HAP-1 (cell line): ENCODE results near the gene SPECC1.
A peak's percentile ranks its signal among the peaks of the same experiment; 100 is the strongest.
"Not testable (repeated sequence)": the region's sequence is repeated elsewhere in the genome, so short reads cannot be mapped to it uniquely, and the experiment has no call there.

Source experiments
- DNase-seq, 2 experiments: peaks; one replicate each; pipeline ENCODE4 v3.0.0-alpha.2; 2016 to 2020; ENCODE audit warnings: low spot score in 2 of 2
- H3K27me3 ChIP-seq: fragments of 250-450 bp; sonication (Bioruptor Pico); 2 replicates; pipeline ENCODE4 v1.5.1; 2020; ENCODE audit warnings: low read depth, mild to moderate bottlenecking, moderate library complexity
- H3K36me3 ChIP-seq: fragments of 250-450 bp; sonication (Bioruptor Pico); replicated peaks from 2 replicates; pipeline ENCODE4 v1.5.1; 2020; ENCODE audit warnings: mild to moderate bottlenecking
- H3K4me1 ChIP-seq: fragments of 250-450 bp; sonication (Bioruptor Pico); 2 replicates; pipeline ENCODE4 v1.5.1; 2020; ENCODE audit warnings: mild to moderate bottlenecking
- H3K4me3 ChIP-seq: fragments of 250-450 bp; sonication (Bioruptor Pico); 2 replicates; pipeline ENCODE4 v1.5.1; 2020; ENCODE audit warnings: mild to moderate bottlenecking, moderate library complexity
- H3K9me3 ChIP-seq: fragments of 250-450 bp; sonication (Bioruptor Pico); 2 replicates; pipeline ENCODE4 v1.5.1; 2020; ENCODE audit warnings: mild to moderate bottlenecking, moderate library complexity
- in situ Hi-C: fragments of 300-500 bp; cut with MboI; formaldehyde crosslinking; loops from 3 replicates; pipeline ENCODE4 v1.14.3; 2020; ENCODE audit warnings: low sequenced_read_pairs, inconsistent platforms, mixed read lengths

SPECC1 gene

DNA sequence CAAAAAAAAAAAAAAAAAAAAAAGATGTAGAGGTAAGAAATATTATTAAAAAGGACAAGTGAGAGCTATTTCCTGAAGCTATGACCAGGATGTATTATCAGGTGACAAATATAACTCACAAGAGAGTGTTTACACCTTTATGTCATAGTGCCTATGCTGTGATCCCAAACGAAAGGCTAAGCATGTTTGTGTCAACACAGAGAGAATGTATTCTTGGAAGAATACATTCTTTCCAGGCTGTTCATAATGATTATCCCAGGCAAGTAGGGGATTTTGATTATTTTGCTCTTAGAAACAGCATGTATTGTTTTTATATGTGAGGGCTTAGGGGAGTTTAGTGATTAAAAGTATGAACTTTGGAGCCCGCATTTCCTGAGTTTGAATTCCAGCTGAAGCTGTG is 175.0 kb downstream of the SPECC1 start:
- no peaks in the 10 kb centered on the region for H3K9me3 ChIP-seq
- H3K4me3 ChIP-seq = no peak overlapping the region
- in situ Hi-C loops = no loop called here
- no peak for DNase-seq
- H3K27me3 ChIP-seq = no peaks in the 10 kb centered on the region
- H3K4me1 ChIP-seq = peaks cover 12% of the 10 kb centered on the region
- no peaks in the 10 kb centered on the region for H3K36me3 ChIP-seq

DNA sequence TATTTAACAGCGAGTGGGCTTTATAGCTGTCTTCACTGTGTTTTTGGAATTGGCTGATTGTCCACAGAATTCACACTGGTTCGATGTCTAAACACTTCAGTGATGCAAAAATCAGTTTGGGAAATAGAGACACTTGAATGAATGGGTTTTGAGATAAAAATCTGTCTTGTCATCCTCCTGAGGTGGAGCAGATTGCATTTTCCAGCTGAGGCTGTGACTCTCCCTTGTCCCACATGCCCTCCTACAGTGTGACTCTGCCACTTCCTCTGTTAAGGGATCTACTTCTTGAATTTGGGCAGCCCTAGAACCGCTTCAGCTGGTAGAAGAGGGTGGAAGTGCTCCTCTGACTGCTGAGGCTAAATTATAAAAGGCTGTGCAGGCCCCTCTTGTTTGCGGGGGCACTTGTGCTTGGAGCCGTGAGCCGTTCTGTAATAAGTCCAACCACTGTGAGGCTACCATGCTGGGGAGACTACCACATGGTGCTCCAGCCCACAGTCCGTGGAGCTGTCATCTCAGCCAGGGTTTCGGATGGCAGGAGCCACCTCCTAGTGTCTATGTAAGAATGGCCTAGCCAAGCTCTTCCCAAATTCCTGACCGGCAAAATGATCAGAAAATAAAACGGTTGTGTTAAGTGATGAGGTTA is 175.9 kb downstream of the SPECC1 start:
- Histone ChIP-seq H3K36me3 (no peaks in the 10 kb centered on the region), H3K27me3 (no peaks in the 10 kb centered on the region), H3K4me1 (peaks cover 21% of the 10 kb centered on the region), H3K4me3 (no peak overlapping the region), H3K9me3 (no peaks in the 10 kb centered on the region)
- in situ Hi-C loops = no loop called here
- no peak for DNase-seq

DNA sequence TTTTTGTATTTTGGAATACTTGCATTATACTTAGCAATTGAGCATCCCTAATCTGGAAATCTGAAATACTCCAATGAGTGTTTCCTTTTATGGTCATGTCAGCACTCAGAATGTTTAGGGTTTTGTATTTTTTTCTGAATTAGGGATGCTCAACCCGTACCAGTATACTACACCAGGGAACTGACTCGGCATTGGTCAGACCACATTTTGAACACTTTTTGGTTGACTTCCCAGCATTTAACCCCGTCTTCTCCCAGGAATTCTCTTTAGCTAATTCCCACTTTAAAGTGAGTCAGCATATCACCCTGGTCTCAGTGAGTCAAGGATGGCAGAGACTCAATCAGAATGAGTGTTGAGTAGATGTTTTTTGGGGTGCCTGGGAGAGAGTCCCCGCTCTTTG is 177.9 kb downstream of the SPECC1 start:
- Histone ChIP-seq H3K36me3 (no peaks in the 10 kb centered on the region), H3K4me1 (peaks cover 25% of the 10 kb centered on the region), H3K4me3 (no peak overlapping the region), H3K9me3 (no peaks in the 10 kb centered on the region), H3K27me3 (no peaks in the 10 kb centered on the region)
- DNase-seq = no peak
- in situ Hi-C loops = no loop called here

DNA sequence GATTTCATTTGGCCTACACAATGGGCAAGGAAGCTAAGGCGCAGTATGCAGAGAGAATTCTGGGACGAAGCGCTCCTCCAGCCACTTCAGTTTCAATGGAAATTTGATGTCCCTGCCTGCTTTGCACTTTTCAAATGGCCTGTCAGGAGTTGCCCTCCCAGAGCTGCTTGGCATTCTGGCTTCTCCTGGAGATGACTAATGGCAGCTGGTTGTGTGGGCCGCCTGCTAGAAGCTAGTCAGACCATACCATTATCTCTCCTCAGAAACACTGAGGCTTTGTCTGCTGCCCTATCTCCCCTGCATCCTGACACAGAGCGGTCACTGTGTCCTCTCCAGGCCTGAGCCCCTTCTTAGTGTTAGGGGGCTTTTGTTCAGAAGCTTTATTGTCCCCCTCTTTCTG is 180.1 kb downstream of the SPECC1 start:
- Histone ChIP-seq H3K27me3 (no peaks in the 10 kb centered on the region), H3K4me1 (peaks cover 25% of the 10 kb centered on the region), H3K4me3 (no peak overlapping the region), H3K9me3 (no peaks in the 10 kb centered on the region), H3K36me3 (no peaks in the 10 kb centered on the region)
- in situ Hi-C loops = no loop called here
- peak in 1 of 2 experiments; percentile 58 for DNase-seq

DNA sequence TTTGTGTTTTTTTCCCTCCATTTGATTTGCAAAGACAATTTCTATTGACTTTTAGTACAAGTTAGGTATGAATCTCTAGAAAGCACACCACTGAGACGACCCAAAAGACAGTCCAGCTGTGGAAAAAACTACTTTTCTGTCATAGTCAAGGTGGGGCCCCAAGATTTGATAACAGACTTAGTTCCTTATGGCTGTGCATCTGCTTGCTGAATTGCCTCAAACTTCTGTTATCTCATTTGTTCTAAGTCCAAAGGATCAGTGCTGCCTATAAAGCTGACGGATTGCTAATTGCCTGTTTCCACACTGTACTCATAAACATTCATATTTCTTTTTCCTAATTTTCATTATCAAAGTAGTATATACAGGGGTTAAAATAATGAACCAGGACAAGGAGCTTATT is 180.8 kb downstream of the SPECC1 start:
- no peak overlapping the region for H3K4me3 ChIP-seq
- H3K4me1 ChIP-seq = peaks cover 25% of the 10 kb centered on the region
- DNase-seq = peak in 1 of 2 experiments; percentile 32
- in situ Hi-C loops = no loop called here
- H3K9me3 ChIP-seq = no peaks in the 10 kb centered on the region
- no peaks in the 10 kb centered on the region for H3K36me3 ChIP-seq
- no peaks in the 10 kb centered on the region for H3K27me3 ChIP-seq

DNA sequence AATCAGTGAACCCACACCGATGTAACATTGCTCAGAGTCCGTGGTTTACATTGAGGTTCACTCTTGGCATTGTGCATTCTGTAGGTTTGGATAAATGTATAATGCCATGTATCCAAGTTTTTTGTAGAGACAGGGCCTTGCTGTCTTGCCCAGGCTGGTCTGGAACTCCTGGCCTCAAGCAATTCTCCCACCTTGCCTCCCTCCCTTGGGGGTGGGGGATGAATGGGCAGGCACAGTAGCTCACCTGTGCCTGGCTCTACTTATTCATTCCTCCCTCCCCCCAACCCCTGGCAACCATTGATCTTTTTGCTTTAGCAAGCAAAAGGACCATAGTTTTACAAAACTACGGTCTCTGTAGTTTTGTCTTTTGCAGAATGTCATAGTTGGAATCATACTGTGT is 181.4 kb downstream of the SPECC1 start:
- in situ Hi-C loops = no loop called here
- no peak overlapping the region for H3K4me3 ChIP-seq
- H3K9me3 ChIP-seq = 0 out of 2 replicates have a peak, but pooled peaks cover 3% of the 10 kb centered on the region
- H3K4me1 ChIP-seq = peaks cover 25% of the 10 kb centered on the region
- H3K36me3 ChIP-seq = no peaks in the 10 kb centered on the region
- H3K27me3 ChIP-seq = no peaks in the 10 kb centered on the region
- no peak for DNase-seq

DNA sequence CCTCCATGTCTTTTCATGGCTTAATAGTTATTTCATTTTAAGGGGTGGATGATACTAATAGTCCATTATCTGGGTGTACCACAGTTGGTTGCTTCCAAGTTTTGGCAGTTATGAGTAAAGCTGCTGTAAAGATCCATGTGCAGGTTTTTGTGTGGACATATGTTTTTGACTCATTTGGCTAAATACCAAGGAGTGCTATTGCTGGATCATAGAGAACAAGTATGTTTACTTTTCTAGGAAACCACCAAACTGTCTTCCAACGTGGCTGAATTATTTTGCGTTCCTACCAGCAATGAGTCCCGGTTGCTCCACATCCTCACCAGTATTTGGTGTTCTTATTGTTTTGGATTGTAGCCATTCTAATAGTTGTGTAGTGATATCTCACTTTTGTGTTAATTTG is 181.9 kb downstream of the SPECC1 start:
- in situ Hi-C loops = no loop called here
- no peak for DNase-seq
- H3K9me3 ChIP-seq = 0 out of 2 replicates have a peak, but pooled peaks cover 5% of the 10 kb centered on the region
- no peak overlapping the region for H3K4me3 ChIP-seq
- H3K27me3 ChIP-seq = no peaks in the 10 kb centered on the region
- H3K36me3 ChIP-seq = no peaks in the 10 kb centered on the region
- H3K4me1 ChIP-seq = peaks cover 25% of the 10 kb centered on the region

DNA sequence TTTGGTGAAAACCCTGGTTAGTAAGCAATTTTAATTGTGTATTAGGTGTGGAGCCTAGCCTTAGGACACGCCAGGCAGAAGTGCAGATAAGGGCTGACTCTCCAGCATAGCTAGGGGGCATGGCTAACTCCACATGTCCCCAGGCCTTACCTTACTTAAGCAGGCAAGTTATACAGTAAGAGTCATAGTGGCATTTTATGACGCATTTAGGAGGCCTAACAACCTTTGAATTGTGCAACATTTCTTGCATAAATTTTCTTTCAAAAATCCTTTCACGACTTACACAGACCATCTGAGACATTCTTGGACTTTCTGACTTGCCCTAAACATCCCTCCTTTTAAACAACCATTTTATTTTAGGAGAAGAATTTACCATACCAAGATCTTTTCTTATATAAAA is 187.1 kb downstream of the SPECC1 start:
- H3K4me1 ChIP-seq, H3K9me3 ChIP-seq, H3K36me3 ChIP-seq, H3K4me3 ChIP-seq, in situ Hi-C loops, H3K27me3 ChIP-seq, DNase-seq: not testable (repeated sequence)

DNA sequence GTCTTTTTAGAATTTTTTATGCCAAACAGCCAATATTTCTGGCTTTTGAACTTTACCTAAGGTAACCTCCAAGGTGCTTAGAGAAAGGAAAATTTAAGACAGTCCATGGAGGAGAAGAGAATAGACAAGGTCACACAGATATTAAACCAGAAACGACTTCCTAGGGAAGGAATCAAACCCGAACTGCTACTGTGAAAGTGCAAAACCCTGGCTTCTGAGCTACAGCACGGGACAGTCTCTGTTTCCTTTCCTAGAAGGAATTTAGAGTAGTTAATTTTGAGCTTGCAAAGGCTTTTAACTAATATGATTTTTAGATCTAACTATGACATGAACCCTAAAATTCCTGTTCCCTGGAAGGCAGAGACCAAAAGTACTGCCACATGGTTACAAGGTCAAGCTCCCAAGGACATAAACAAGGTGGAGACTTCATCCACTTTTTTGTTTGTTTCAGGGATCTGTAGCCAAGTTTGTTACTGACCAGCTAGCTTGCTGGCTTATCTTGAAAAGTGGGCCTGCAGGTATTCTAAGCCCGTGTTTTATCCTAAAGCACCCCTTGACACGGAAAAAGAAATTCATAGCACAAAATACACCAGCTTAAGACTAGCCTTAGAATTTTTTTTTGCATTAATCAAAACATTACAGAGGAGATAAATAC is 188.2 kb downstream of the SPECC1 start:
- H3K36me3 ChIP-seq = no peaks in the 10 kb centered on the region
- H3K4me1 ChIP-seq = no peaks in the 10 kb centered on the region
- no peak for DNase-seq
- peaks cover 7% of the 10 kb centered on the region; the same call in 1 of the 2 replicates for H3K9me3 ChIP-seq
- no peaks in the 10 kb centered on the region for H3K27me3 ChIP-seq
- in situ Hi-C loops = no loop called here
- H3K4me3 ChIP-seq = no peak overlapping the region

DNA sequence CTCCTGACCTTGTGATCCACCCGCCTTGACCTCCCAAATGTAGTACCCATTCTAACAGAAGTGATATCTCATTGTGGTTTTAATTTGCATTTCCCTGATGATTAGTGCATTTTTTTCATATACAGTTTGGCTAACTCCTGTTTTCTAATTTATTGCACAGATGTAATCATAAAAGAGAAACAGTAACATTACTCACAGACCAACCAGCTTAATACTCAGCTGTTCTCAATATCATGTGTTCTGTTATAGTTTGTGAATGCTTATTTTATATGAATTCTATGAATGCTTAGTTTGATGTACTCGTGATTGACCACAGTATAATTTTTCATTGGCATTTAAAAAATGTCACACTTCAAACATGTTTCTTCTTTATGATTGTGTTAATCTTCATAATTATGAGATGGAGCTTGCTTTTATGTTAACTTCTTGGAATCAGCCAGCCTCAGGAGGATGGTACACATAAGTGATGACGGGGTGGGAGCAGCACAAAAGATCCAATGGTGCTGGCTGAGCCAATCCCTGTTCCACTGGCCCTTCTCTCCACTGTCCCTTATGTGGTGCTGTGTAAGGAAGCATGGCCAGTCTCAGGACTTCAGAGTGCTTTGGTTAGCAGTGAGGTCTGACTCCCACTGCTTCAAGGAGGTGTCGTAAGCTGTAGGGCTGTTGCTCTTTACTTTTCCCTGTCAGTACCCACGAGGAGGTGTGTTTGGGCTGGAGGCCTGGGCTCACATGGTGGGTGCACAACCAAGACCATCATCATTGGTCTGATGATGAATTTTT is 191.0 kb downstream of the SPECC1 start:
- no peak for DNase-seq
- no peak overlapping the region for H3K4me3 ChIP-seq
- in situ Hi-C loops = no loop called here
- peaks cover 7% of the 10 kb centered on the region; the same call in 1 of the 2 replicates for H3K9me3 ChIP-seq
- no peaks in the 10 kb centered on the region for H3K36me3 ChIP-seq
- no peaks in the 10 kb centered on the region for H3K4me1 ChIP-seq
- no peaks in the 10 kb centered on the region for H3K27me3 ChIP-seq

DNA sequence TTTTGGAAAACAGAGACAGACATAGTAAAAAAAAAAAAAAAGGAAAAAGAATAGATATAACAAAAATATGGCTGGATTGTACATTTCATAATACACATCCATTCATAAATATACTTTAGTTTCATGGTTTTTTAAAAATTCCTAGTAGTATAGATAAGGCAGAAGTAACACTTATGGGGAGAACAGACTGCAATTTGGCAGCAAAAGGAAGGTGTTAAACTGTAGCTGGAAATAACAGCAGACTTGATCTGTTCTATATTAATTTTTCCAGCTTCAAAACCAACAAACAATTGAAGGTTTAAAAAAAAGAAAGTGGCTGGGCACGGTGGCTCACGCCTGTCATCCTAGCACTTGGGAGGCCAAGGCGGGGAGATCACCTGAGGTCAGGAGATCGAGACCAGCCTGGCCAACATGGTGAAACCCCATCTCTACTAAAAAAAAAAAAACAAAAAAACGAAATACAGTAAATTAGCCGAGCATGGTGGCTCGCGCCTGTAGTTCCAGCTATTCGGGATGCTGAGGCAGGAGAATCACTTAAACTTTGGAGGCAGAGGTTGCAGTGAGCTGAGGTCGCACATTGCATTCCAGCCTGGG is 191.8 kb downstream of the SPECC1 start:
- H3K4me3 ChIP-seq = no peak overlapping the region
- no peak for DNase-seq
- in situ Hi-C loops = no loop called here
- H3K4me1 ChIP-seq = no peaks in the 10 kb centered on the region
- no peaks in the 10 kb centered on the region for H3K27me3 ChIP-seq
- peaks cover 3% of the 10 kb centered on the region; the same call in 1 of the 2 replicates for H3K9me3 ChIP-seq
- H3K36me3 ChIP-seq = no peaks in the 10 kb centered on the region

DNA sequence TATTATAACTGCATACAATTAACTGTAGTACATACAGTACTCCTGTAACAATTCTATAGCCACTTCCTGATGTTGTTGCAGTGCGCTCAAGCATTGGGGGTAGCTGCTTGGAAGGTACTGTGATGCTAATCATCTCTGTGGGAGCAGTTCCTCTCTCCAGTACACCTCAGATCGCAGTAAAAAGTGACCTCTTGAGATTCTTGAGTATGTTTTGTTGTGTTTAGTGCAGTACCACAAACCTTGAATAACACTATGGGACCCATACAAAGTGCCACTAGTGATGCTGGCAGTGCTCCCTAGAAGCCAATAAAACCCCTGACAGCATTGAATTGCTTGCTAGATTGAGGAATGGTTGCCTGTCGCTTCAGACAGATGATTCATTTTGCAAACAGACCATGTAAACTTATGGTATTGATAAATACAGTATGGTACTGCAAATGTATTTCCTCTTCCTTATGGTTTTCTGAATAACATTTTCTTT is 193.0 kb downstream of the SPECC1 start:
- no peak overlapping the region for H3K4me3 ChIP-seq
- H3K4me1 ChIP-seq = no peaks in the 10 kb centered on the region
- no peaks in the 10 kb centered on the region for H3K27me3 ChIP-seq
- H3K36me3 ChIP-seq = no peaks in the 10 kb centered on the region; the same call in 1 of the 2 replicates
- DNase-seq = no peak
- H3K9me3 ChIP-seq = 0 out of 2 replicates have a peak, but pooled peaks cover 3% of the 10 kb centered on the region
- in situ Hi-C loops = no loop called here

DNA sequence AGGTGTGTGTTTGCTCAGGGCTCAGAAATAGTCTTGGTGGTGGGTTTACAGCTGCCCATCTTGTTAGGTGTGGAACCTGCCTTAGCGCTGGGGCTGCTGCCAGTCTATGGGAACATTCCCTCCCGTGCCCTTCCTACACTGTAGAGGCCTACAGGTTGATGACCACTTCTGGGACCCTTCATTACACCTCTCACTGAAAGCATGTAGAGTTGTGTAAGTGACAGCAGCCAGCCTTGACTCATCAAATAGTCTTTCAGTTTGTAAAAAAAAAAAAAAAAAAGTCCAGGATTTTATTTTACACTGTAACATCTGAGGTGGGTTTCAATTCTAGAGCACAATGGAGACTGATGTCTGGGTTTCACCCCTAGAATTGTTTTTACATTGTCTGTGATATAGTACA is 193.9 kb downstream of the SPECC1 start:
- Histone ChIP-seq H3K4me1 (peaks cover 2% of the 10 kb centered on the region), H3K36me3 (no peaks in the 10 kb centered on the region; the same call in 1 of the 2 replicates), H3K9me3 (no peaks in the 10 kb centered on the region), H3K4me3 (no peak overlapping the region), H3K27me3 (no peaks in the 10 kb centered on the region)
- in situ Hi-C loops = no loop called here
- no peak for DNase-seq
